ENCODE measurements around the gene SELL.

DNA sequence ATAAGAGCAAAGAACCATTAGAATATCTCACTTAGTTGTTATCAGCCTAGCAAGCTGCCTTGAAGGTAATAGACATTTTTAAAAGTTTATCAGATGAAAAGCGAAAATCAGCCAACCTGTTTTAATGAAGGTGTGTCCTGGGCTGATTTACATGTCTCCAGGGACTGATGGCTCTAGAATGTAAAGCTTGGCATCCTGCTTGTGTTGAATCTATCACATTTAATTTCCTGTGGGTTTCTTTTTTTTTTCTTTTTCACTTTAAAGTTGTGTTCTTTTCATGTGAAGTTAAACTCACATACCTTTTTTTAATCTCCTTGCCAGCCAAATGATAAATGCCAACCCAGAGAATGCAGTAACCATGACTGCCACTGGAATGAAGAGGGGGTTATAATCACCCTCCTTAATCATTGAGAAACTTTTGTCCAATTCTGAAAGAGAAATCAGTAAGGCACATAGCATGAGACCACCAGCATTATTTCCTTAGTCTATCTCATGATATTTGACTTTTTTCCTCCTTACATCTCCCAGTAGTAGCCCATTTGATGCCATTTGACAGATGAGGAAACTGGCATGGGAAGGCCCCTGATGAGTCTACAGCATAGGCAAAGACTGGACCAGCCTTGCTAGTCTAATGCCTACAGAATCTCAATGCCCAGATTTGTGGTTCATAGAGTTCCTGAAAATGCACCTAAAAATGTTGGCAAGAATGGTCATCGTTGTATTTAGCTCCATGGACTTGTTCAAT, 10.0 kb downstream of the SELL start:
- TF ChIP-seq ELF4 (IDR thresholded peaks at IDR 0.05), result no peak
- no peak for TF ChIP-seq NFRKB (IDR thresholded peaks at IDR 0.05)
- no peak for TF ChIP-seq HDGF (IDR thresholded peaks at IDR 0.05; ENCODE audit: borderline replicate concordance)
- TF ChIP-seq SP1 (IDR thresholded peaks at IDR 0.05), result no peak
- TF ChIP-seq ARNT (IDR thresholded peaks at IDR 0.05), result no peak
- TF ChIP-seq, protein P1, sequence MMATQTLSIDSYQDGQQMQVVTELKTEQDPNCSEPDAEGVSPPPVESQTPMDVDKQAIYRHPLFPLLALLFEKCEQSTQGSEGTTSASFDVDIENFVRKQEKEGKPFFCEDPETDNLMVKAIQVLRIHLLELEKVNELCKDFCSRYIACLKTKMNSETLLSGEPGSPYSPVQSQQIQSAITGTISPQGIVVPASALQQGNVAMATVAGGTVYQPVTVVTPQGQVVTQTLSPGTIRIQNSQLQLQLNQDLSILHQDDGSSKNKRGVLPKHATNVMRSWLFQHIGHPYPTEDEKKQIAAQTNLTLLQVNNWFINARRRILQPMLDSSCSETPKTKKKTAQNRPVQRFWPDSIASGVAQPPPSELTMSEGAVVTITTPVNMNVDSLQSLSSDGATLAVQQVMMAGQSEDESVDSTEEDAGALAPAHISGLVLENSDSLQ (IDR thresholded peaks at IDR 0.05), result no peak
- no peak for TF ChIP-seq BHLHE40 (IDR thresholded peaks at IDR 0.05; ENCODE audit: borderline replicate concordance)
- no peak for TF ChIP-seq SUZ12 (IDR thresholded peaks at IDR 0.05)
- no peak for TF ChIP-seq FOXM1 (IDR thresholded peaks at IDR 0.05; ENCODE audit: borderline replicate concordance)
- no peak for TF ChIP-seq TARDBP (IDR thresholded peaks at IDR 0.05)
- TF ChIP-seq FOXA1 (IDR thresholded peaks at IDR 0.05), result no peak
- TF ChIP-seq FOXK2 (IDR thresholded peaks at IDR 0.05), result no peak
